Measurements from ENCODE around the gene AP2S1. TPM values are rescaled to one million over a fixed set of nuclear protein-coding genes. Genes with fewer than 3 reads are reported as not detected.

AP2S1 gene
- total and polyA plus RNA-seq, 2 of the 4 experiments (the other 2 are of a cell fraction) = 144 to 274 TPM

DNA sequence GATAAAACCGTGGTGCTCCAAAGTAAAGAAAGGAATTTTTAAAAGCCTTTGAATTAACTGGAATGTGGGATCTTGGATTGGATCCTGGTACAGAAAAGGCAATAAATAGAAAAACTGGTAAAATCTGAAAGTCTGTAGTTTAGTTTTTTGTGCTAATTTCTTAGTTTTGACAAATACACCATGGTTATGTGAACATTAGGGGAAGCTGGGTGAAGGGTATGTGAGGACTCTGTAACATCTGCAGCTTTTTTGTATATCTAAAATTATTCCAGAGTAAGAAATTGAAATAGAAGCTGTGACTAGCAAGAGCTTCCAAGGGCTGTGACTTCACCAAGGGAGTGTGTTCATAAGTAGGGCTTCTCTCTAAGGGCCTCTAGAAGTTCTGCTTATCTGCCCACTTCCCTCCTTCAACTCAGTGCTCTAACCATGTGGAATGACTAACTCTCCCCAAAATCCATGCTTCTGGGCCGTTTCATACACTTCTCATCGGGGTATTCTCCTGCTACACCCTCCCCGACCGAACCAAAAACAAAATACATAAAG is 36.7 kb upstream of the AP2S1 start:
- Histone ChIP-seq H3K23ac (ENCODE audit: low read depth, low read length) (no peak overlapping the region; the same call in 1 of the 2 replicates), H2BK20ac (ENCODE audit: low read depth, low read length) (no peak overlapping the region), H3K9me3 (ENCODE audit: control insufficient read depth, insufficient read depth, low read length) (no peaks in the 10 kb centered on the region), H3K4me2 (ENCODE audit: low read depth, low read length) (no peak overlapping the region), H2BK15ac (ENCODE audit: low read depth, low read length) (no peak overlapping the region; the same call in 2 of the 3 replicates), H4K20me1 (ENCODE audit: insufficient read depth, low read length) (peaks cover 25% of the 10 kb centered on the region), H2BK120ac (ENCODE audit: low read depth, low read length) (no peak overlapping the region), H3K4me3 (ENCODE audit: insufficient read depth, low read depth, low read length) (no peak overlapping the region), H3K27me3 (ENCODE audit: control insufficient read depth, insufficient read depth, low read length) (no peaks in the 10 kb centered on the region), H4K91ac (ENCODE audit: insufficient read depth, low read depth, low read length) (no peak overlapping the region), H3K4me1 (ENCODE audit: control insufficient read depth, insufficient read depth, low read length) (peaks cover 4% of the 10 kb centered on the region), H2AK5ac (ENCODE audit: low read depth, low read length) (no peak overlapping the region), H2AK9ac (replicated peaks; ENCODE audit: low read depth, low read length, poor library complexity) (no peak overlapping the region), H3K18ac (ENCODE audit: low read depth, low read length) (no peak overlapping the region), H2BK5ac (ENCODE audit: low read depth, low read length, poor library complexity, severe bottlenecking) (no peak overlapping the region), H3K27ac (ENCODE audit: insufficient read depth, low read length) (no peak overlapping the region), H3K14ac (replicated peaks; ENCODE audit: low read depth, low read length) (no peak overlapping the region), H2AFZ (replicated peaks; ENCODE audit: low read length, poor library complexity) (no peak overlapping the region), H3K79me1 (ENCODE audit: low read depth in 1 of 2, low read length in 2 of 2) (peaks cover 36 to 89% of the 10 kb centered on the region in 2 experiments), H3K9me1 (ENCODE audit: insufficient read depth, low read length) (peaks cover 13% of the 10 kb centered on the region), H3K56ac (ENCODE audit: extremely low read depth, insufficient read depth, low read length) (no peak overlapping the region), H3K4ac (ENCODE audit: low read depth, low read length) (no peak overlapping the region), H4K8ac (ENCODE audit: low read depth in 2 of 2, low read length in 2 of 2) (no peak overlapping the region), H3K36me3 (ENCODE audit: control insufficient read depth, insufficient read depth, low read length) (no peaks in the 10 kb centered on the region), H4K5ac (ENCODE audit: low read depth, low read length) (no peak overlapping the region), H3K9ac (ENCODE audit: low read depth, low read length) (no peak overlapping the region)
- intact Hi-C loops (cut with micrococcal nuclease) = no loop called here
- in situ Hi-C loops (cut with MboI; ENCODE audit: low sequenced_read_pairs) = no loop called here
- dilution Hi-C loops (cut with HindIII; ENCODE audit: low sequenced_read_pairs, unreplicated experiment) = no loop called here
- no peak for ATAC-seq (ENCODE audit: low read depth)
- no TSS peak for BruUV-seq (replicated peaks)
- ChIA-PET CTCF (no interaction called here), POLR2A (ENCODE audit: unreplicated experiment) (no interaction called here)
- WGBS, 2 experiments (ENCODE audit: extremely low coverage in 2 of 2, insufficient read length in 1 of 2) = 80% methylated on average over 2 of the region's 5 CpGs; no CpG with 5 or more reads in 1 of the 2 experiments
- DNase-seq = no peak
- TF ChIP-seq FOS (IDR thresholded peaks at IDR 0.05; ENCODE audit: low read depth, low read length) (no peak), RCOR1 (IDR thresholded peaks at IDR 0.05; ENCODE audit: insufficient replicate concordance, low read length) (no peak)

All from IMR-90 (cell line).